ENCODE measurements around the gene SLC40A1.

SLC40A1 gene

DNA sequence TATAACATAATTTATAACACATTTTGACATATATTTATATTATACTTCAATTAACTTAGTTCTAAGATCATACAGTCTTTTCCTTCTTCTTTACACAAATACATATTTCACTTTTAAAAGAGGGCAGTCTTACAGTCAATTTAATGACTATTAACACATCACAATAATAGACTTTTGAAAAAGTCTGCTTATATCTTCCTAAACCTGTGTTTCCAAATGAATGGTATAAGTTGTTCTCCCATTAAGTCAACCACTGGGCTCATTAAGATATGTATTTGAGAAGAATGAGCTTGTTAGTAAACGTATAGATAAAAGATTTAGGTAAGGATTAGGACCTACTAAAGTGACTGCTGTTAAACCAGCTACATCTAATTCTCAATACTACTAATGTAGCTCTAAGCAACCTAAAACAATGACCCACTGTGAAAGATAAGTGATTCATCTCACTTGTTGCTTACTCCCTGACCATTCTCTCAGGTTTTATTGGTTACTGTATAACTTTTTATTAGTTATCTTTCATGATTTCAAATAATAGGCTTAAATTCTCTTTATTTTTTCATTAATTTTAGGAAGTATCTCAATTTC lies 27.0 kb downstream of the SLC40A1 start:
- H3K4me1 Mint-ChIP-seq: peaks cover 22% of the 10 kb centered on the region
- H3K36me3 Mint-ChIP-seq (ENCODE audit: low read depth): no peaks in the 10 kb centered on the region
- DNase-seq: no peak
- no peaks in the 10 kb centered on the region for H3K9me3 Mint-ChIP-seq
- H3K27me3 Mint-ChIP-seq (ENCODE audit: low read depth, poor library complexity): peaks cover 7% of the 10 kb centered on the region
- H3K4me3 Mint-ChIP-seq: no peak overlapping the region
- no peak overlapping the region for H3K27ac Mint-ChIP-seq
- TF ChIP-seq CTCF (IDR thresholded peaks at IDR 0.05): no peak

DNA sequence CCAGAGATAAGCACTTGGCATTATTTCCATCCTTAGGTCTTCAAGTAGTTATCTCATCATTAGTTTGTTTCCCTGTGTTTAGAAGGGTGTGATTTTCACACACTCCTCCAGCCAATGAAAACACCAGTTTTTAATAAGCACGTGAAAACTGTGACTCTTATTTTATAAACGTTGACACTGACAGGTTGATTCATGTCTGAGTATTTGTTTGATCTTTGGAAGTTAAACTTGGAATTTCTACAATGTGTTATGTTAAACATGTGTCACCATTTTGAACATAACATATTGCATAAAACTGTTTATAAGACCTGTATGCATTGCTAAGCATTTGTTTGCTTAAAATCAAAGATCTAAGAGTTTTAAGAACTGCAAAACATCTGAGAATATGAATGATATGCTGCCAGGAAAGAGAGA lies 27.6 kb downstream of the SLC40A1 start:
- TF ChIP-seq CTCF (IDR thresholded peaks at IDR 0.05): no peak
- no peak for DNase-seq
- Mint-ChIP-seq H3K27me3 (ENCODE audit: low read depth, poor library complexity) (peaks cover 7% of the 10 kb centered on the region), H3K4me1 (peaks cover 16% of the 10 kb centered on the region), H3K4me3 (no peak overlapping the region), H3K27ac (no peak overlapping the region), H3K36me3 (ENCODE audit: low read depth) (no peaks in the 10 kb centered on the region), H3K9me3 (no peaks in the 10 kb centered on the region)

- Mint-ChIP-seq H3K27ac (no peak overlapping the region), H3K9me3 (no peaks in the 10 kb centered on the region), H3K4me1 (peaks cover 11% of the 10 kb centered on the region), H3K27me3 (ENCODE audit: low read depth, poor library complexity) (peaks cover 7% of the 10 kb centered on the region), H3K36me3 (ENCODE audit: low read depth) (no peaks in the 10 kb centered on the region), H3K4me3 (no peak overlapping the region)
- TF ChIP-seq CTCF (IDR thresholded peaks at IDR 0.05): no peak
- DNase-seq: no peak
These were observed 28.1 kb downstream of the SLC40A1 start for GRCh38 chr2:189552334-189552990.

DNA sequence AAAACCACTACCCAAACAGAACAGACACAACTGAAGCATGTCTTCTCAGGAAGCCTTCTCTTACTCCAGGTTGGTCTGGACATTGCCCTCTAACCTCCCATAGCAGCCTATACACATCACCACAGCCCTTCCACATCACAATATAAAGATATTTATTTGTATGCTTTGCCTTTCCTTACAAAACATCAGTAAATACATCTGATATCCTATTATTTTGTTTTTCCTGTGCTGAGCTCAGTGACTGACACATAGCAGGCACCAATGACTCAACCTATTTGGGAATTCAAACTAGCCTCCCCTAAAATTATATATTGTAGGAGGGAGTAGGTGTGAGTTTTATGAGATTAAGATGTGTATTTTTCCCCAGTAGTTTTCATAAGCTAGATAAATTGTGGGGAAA lies 28.8 kb downstream of the SLC40A1 start:
- Mint-ChIP-seq H3K36me3 (ENCODE audit: low read depth) (no peaks in the 10 kb centered on the region), H3K4me1 (peaks cover 6% of the 10 kb centered on the region), H3K9me3 (no peaks in the 10 kb centered on the region), H3K27ac (no peak overlapping the region), H3K4me3 (no peak overlapping the region), H3K27me3 (ENCODE audit: low read depth, poor library complexity) (peaks cover 7% of the 10 kb centered on the region)
- no peak for DNase-seq
- TF ChIP-seq CTCF (IDR thresholded peaks at IDR 0.05): no peak

DNA sequence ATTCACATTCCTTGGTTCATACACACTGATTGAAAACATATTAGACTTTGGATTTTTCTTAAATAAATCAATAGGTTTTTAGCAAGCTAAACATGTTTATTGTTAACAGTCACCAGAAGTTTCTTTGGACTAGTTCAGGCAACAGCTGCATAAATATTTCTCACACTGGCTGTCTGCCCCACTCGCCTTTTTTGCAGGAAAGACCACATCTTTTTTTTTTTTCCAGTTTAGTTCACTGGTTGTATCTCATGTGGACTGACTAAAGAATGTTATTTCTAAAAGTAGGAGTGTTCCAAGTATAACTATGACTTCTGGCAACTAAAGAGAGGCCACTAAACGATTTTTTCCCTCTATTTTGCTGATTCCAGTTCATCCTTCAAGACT lies 31.1 kb downstream of the SLC40A1 start:
- Mint-ChIP-seq H3K9me3 (no peaks in the 10 kb centered on the region), H3K4me1 (peaks cover 6% of the 10 kb centered on the region), H3K4me3 (no peak overlapping the region), H3K27me3 (ENCODE audit: low read depth, poor library complexity) (no peaks in the 10 kb centered on the region), H3K36me3 (ENCODE audit: low read depth) (no peaks in the 10 kb centered on the region), H3K27ac (no peak overlapping the region)
- no peak for DNase-seq
- no peak for TF ChIP-seq CTCF (IDR thresholded peaks at IDR 0.05)

Data from nephron progenitor cell (in vitro differentiated cells).